OCI-LY7 (cell line): ENCODE measurements around the gene B4GAT1. TPM values are rescaled to one million over a fixed set of nuclear protein-coding genes. Genes with fewer than 3 reads are reported as not detected.
"Not testable (repeated sequence)": the region's sequence is repeated elsewhere in the genome, so short reads cannot be mapped to it uniquely, and the experiment has no call there.

Source experiments
- BruUV-seq: library from RNA; stranded (reverse); fragments of 400-500 nt; replicated peaks from 2 replicates; lab custom pipeline; 2021; lab: Mats Ljungman, UMichigan
- CTCF ChIA-PET: fragments of 300-600 bp; sonication (Branson Sonifier 250); formaldehyde crosslinking; loops from one replicate; lab custom pipeline; 2022; ENCODE audit warnings: antibody characterized with exemption; ENCODE audit not compliant: unreplicated experiment; lab: Charles Lee
- POLR2A ChIA-PET: fragments of 300-600 bp; sonication (Branson Sonifier 250); formaldehyde crosslinking; loops from one replicate; lab custom pipeline; 2022; ENCODE audit warnings: antibody characterized with exemption; lab: Charles Lee
- DNase-seq: peaks from one replicate; pipeline ENCODE4 v3.0.0-alpha.2; 2015; ENCODE audit warnings: low spot score
- H2AFZ ChIP-seq: fragments of 200-600 bp; sonication (generic), shearing (Covaris generic); 2 replicates; pipeline ENCODE4 v1.6.1; 2014; ENCODE audit warnings: mild to moderate bottlenecking, antibody characterized with exemption, low read length, moderate library complexity
- H3K27ac ChIP-seq: fragments of 200-600 bp; sonication (generic); 2 replicates; pipeline ENCODE4 v1.5.1; 2014; ENCODE audit warnings: mixed run types, low read depth, mild to moderate bottlenecking, moderate library complexity, low read length, inconsistent platforms; ENCODE audit not compliant: poor library complexity, severe bottlenecking
- H3K36me3 ChIP-seq: fragments of 200-600 bp; sonication (generic); 2 replicates; pipeline ENCODE4 v1.6.1; 2014; ENCODE audit warnings: mild to moderate bottlenecking, antibody characterized with exemption, low read length, moderate library complexity, mixed read lengths; ENCODE audit not compliant: insufficient read depth
- H3K4me1 ChIP-seq: fragments of 200-600 bp; sonication (generic); 2 replicates; pipeline ENCODE4 v1.5.1; 2014; ENCODE audit warnings: mild to moderate bottlenecking, low read length; ENCODE audit not compliant: insufficient read depth, poor library complexity, severe bottlenecking
- H3K4me2 ChIP-seq: fragments of 200-600 bp; sonication (generic); 2 replicates; pipeline ENCODE4 v1.6.1; 2014; ENCODE audit warnings: mild to moderate bottlenecking, low read length
- H3K4me3 ChIP-seq: fragments of 200-600 bp; sonication (generic); 2 replicates; pipeline ENCODE4 v1.5.1; 2014; ENCODE audit warnings: mild to moderate bottlenecking, low read depth, low read length; ENCODE audit not compliant: poor library complexity, severe bottlenecking
- H3K79me2 ChIP-seq: fragments of 200-600 bp; sonication (generic); 2 replicates; pipeline ENCODE4 v1.6.1; 2016; ENCODE audit warnings: low read depth, mild to moderate bottlenecking, low read length, moderate library complexity, mixed read lengths; ENCODE audit not compliant: insufficient read depth
- H3K9me2 ChIP-seq: fragments of 200-600 bp; sonication (generic); 2 replicates; pipeline ENCODE4 v1.6.1; 2016; ENCODE audit warnings: mild to moderate bottlenecking, low read length, mixed read lengths; ENCODE audit not compliant: insufficient read depth
- H3K9me3 ChIP-seq: fragments of 200-600 bp; sonication (generic); 2 replicates; pipeline ENCODE4 v1.6.1; 2014; ENCODE audit warnings: mild to moderate bottlenecking, mixed run types, low read length, mixed read lengths
- H4K20me1 ChIP-seq: fragments of 200-600 bp; sonication (generic); 2 replicates; pipeline ENCODE4 v1.6.1; 2014; ENCODE audit warnings: mild to moderate bottlenecking, antibody characterized with exemption, low read length, moderate library complexity, mixed read lengths; ENCODE audit not compliant: insufficient read depth
- CTCF ChIP-seq: fragments of 200-600 bp; sonication (generic); conservative IDR thresholded peaks from 2 replicates; pipeline ENCODE4 v1.5.1; 2014; ENCODE audit warnings: mild to moderate bottlenecking, antibody characterized with exemption, low read length, moderate library complexity, mixed read lengths
- EZH2phosphoT487 ChIP-seq: fragments of 200-600 bp; sonication (generic); IDR thresholded peaks from 2 replicates; pipeline ENCODE4 v1.6.1; 2018; ENCODE audit warnings: low read depth, borderline replicate concordance, mild to moderate bottlenecking, mixed run types, antibody characterized with exemption, low read length, moderate library complexity, mixed read lengths
- intact Hi-C: fragments of 100-400 bp; cut with micrococcal nuclease; formaldehyde crosslinking; loops from one replicate; pipeline ENCODE4 v1.10.0; 2022; ENCODE audit not compliant: unreplicated experiment
- total RNA-seq, 2 experiments: library from RNA; depleted of rRNA in 1 of 2; stranded (reverse); fragments of >200 nt in 1 of 2; shearing (Covaris generic) in 1 of 2; gene quantifications; 2 replicates each; pipeline ENCODE4 v1.2.3, GENCODE V29; 2014 to 2022

Gene B4GAT1
- total RNA-seq, 2 experiments from 2014 or later = 9.8 to 11.7 TPM

GRCh38 chr11:66322732-66323427, 24.5 kb downstream of the B4GAT1 start:
- CTCF ChIA-PET = no interaction called here
- Histone ChIP-seq H3K9me3 (no peaks in the 10 kb centered on the region), H3K27ac (no peak overlapping the region), H3K4me3 (no peak overlapping the region), H3K36me3 (no peaks in the 10 kb centered on the region), H3K79me2 (no peaks in the 10 kb centered on the region), H3K4me1 (peaks cover 48% of the 10 kb centered on the region), H3K4me2 (no peak overlapping the region), H4K20me1 (no peaks in the 10 kb centered on the region), H2AFZ (no peak overlapping the region), H3K9me2 (no peaks in the 10 kb centered on the region)
- no TSS peak for BruUV-seq
- POLR2A ChIA-PET = interaction anchor here (1.0 kb wide), 1 partner anchor 10 kb away, joined by 3 read pairs; no protein-coding TSS in a partner anchor
- intact Hi-C loops = no loop called here
- TF ChIP-seq CTCF (no peak), EZH2phosphoT487 (no peak)
- no peak for DNase-seq

GRCh38 chr11:66321606-66322005, 25.8 kb downstream of the B4GAT1 start:
- H3K27ac ChIP-seq = no peak overlapping the region
- TF ChIP-seq EZH2phosphoT487 = no peak
- no peak for TF ChIP-seq CTCF
- CTCF ChIA-PET = interaction anchor here (0.8 kb wide), 1 partner anchor 9 kb away, joined by 3 read pairs; no protein-coding TSS in a partner anchor
- H3K4me1 ChIP-seq = peaks cover 48% of the 10 kb centered on the region
- H3K79me2 ChIP-seq = no peaks in the 10 kb centered on the region
- POLR2A ChIA-PET = no interaction called here
- no peaks in the 10 kb centered on the region for H3K36me3 ChIP-seq
- BruUV-seq = no TSS peak
- no peaks in the 10 kb centered on the region for H3K9me3 ChIP-seq
- no peak for DNase-seq
- no peak overlapping the region for H2AFZ ChIP-seq
- H3K4me3 ChIP-seq = no peak overlapping the region
- no peak overlapping the region for H3K4me2 ChIP-seq
- intact Hi-C loops = no loop called here
- H4K20me1 ChIP-seq = no peaks in the 10 kb centered on the region
- H3K9me2 ChIP-seq = no peaks in the 10 kb centered on the region

GRCh38 chr11:66320748-66321147, 26.7 kb downstream of the B4GAT1 start:
- BruUV-seq, H2AFZ ChIP-seq, H3K4me3 ChIP-seq, POLR2A ChIA-PET, DNase-seq, H3K4me2 ChIP-seq, CTCF ChIA-PET, H3K27ac ChIP-seq, H3K79me2 ChIP-seq, intact Hi-C loops, H3K9me3 ChIP-seq, H4K20me1 ChIP-seq, H3K9me2 ChIP-seq, H3K36me3 ChIP-seq: not testable (repeated sequence)
- H3K4me1 ChIP-seq = peaks cover 39% of the 10 kb centered on the region

- H3K4me3 ChIP-seq, H3K9me2 ChIP-seq, H3K9me3 ChIP-seq, H3K4me2 ChIP-seq, intact Hi-C loops, CTCF ChIA-PET, H2AFZ ChIP-seq, POLR2A ChIA-PET, H3K27ac ChIP-seq, DNase-seq, H3K36me3 ChIP-seq, H4K20me1 ChIP-seq, H3K79me2 ChIP-seq, BruUV-seq: not testable (repeated sequence)
- peaks cover 35% of the 10 kb centered on the region for H3K4me1 ChIP-seq
These were observed 27.1 kb downstream of the B4GAT1 start for GRCh38 chr11:66320289-66320688.
